GM12878 (cell line): ENCODE data around the gene SEC23IP. TPM values are rescaled to one million over a fixed set of nuclear protein-coding genes. Genes with fewer than 3 reads are reported as not detected.

Experiments
- E2F4 ChIP-seq: IDR thresholded peaks from 2 replicates; pipeline ENCODE4 v1.6.1; 2012; ENCODE audit warnings: low read depth, low read length, improper control_type of control experiment
- JUNB ChIP-seq: IDR thresholded peaks from 2 replicates; pipeline ENCODE4 v1.6.1; 2016; ENCODE audit warnings: antibody characterized with exemption, mild to moderate bottlenecking
- JUND ChIP-seq: IDR thresholded peaks from 2 replicates; pipeline ENCODE4 v1.6.1; 2012; ENCODE audit warnings: low read depth, mild to moderate bottlenecking, low read length, improper control_type of control experiment, moderate library complexity
- MTA2 ChIP-seq: fragments of 450-650 bp; IDR thresholded peaks from 2 replicates; pipeline ENCODE4 v1.6.1; 2016; ENCODE audit warnings: low read depth, mild to moderate bottlenecking, moderate library complexity
- MTA3 ChIP-seq: IDR thresholded peaks from 2 replicates; pipeline ENCODE4 v1.6.1; 2012; ENCODE audit warnings: low read length, inconsistent platforms, borderline replicate concordance
- NR2C1 ChIP-seq: fragments of 450-650 bp; IDR thresholded peaks from 2 replicates; pipeline ENCODE4 v1.6.1; 2017; ENCODE audit warnings: antibody characterized with exemption, mild to moderate bottlenecking, moderate library complexity
- NR2F1 ChIP-seq: fragments of 450-650 bp; conservative IDR thresholded peaks from 2 replicates; pipeline ENCODE4 v1.6.1; 2017; ENCODE audit warnings: mild to moderate bottlenecking
- PBX3 ChIP-seq: IDR thresholded peaks from 2 replicates; pipeline ENCODE4 v1.6.1; 2011; ENCODE audit warnings: mild to moderate bottlenecking, low read depth, low read length, moderate library complexity; ENCODE audit not compliant: insufficient replicate concordance
- RBBP5 ChIP-seq: fragments of 200-600 bp; sonication (generic); conservative IDR thresholded peaks from 2 replicates; pipeline ENCODE4 v1.6.1; 2016
- TAF1 ChIP-seq: IDR thresholded peaks from 2 replicates; pipeline ENCODE4 v1.6.1; 2011; ENCODE audit warnings: mild to moderate bottlenecking, low read depth, low read length, borderline replicate concordance
- ZNF217 ChIP-seq: fragments of 450-650 bp; IDR thresholded peaks from 2 replicates; pipeline ENCODE4 v1.6.1; 2017; ENCODE audit warnings: antibody characterized with exemption, mild to moderate bottlenecking
- ZZZ3 ChIP-seq: IDR thresholded peaks from 2 replicates; pipeline ENCODE4 v1.6.1; 2011; ENCODE audit warnings: low read depth; ENCODE audit not compliant: control insufficient read depth, insufficient read length
- polyA plus RNA-seq, 11 experiments: library from polyadenylated mRNA; depleted of rRNA in 4 of 11; unstranded in 6 of 11; stranded (reverse) in 5 of 11; fragments of >200 nt; fragmentation: Nextera tagmentation in 4 of 11; fragmentation: Illumina TruSeq in 1 of 11; extraction: Ambion mirVana in 4 of 11; extraction: Trizol in 1 of 11; gene quantifications; 1 replicate in 1 of 11; 2 replicates in 10 of 11; pipeline versions ENCODE4 v1.2.1 to v1.2.3, GENCODE V29; 2011 to 2016; ENCODE audit warnings: inconsistent platforms in 2 of 11, missing spikeins in 2 of 11, low read depth in 1 of 11
- total RNA-seq, 4 experiments: library from RNA; depleted of rRNA in 3 of 4; stranded (reverse); fragments of >200 nt in 3 of 4; fragmentation: Illumina TruSeq in 1 of 4; extraction: Trizol in 1 of 4; gene quantifications; 2 replicates each; pipeline versions ENCODE4 v1.2.1 to v1.2.3, GENCODE V29; 2013 to 2021

SEC23IP gene
- total and polyA plus RNA-seq, 10 of the 15 experiments (the other 5 are each of a cell fraction or from before 2014, with no cell fraction given), result 15.1 to 82.5 (median 36.0) TPM

GRCh38 chr10:119872610-119872859 lies 20.0 kb upstream of the SEC23IP start, which contains the start of gene MCMBP (continued):
- TF ChIP-seq JUNB, result no peak
- no peak for TF ChIP-seq NR2C1
- 0 out of 2 replicates have a peak, but pooled peaks have one; percentile 49 for TF ChIP-seq ZNF217
- no peak for TF ChIP-seq ZZZ3
- no peak for TF ChIP-seq MTA2
- no peak for TF ChIP-seq TAF1
- TF ChIP-seq NR2F1, result peak; percentile 58; the same call in 1 of the 2 replicates
- TF ChIP-seq E2F4, result peak; percentile 75; the same call in 1 of the 2 replicates
- TF ChIP-seq JUND, result no peak
- TF ChIP-seq PBX3, result no peak
- TF ChIP-seq RBBP5, result no peak
- TF ChIP-seq MTA3, result no peak
- TF ChIP-seq, all 136 proteins: peak for 9
